ENCODE results near the gene PHLDB1. TPM values are rescaled to one million over a fixed set of nuclear protein-coding genes. Genes with fewer than 3 reads are reported as not detected.
A peak's percentile ranks its signal among the peaks of the same experiment; 100 is the strongest.

PHLDB1 gene
- total RNA-seq, 1 donor from 2014 or later, result 71.8 TPM

DNA sequence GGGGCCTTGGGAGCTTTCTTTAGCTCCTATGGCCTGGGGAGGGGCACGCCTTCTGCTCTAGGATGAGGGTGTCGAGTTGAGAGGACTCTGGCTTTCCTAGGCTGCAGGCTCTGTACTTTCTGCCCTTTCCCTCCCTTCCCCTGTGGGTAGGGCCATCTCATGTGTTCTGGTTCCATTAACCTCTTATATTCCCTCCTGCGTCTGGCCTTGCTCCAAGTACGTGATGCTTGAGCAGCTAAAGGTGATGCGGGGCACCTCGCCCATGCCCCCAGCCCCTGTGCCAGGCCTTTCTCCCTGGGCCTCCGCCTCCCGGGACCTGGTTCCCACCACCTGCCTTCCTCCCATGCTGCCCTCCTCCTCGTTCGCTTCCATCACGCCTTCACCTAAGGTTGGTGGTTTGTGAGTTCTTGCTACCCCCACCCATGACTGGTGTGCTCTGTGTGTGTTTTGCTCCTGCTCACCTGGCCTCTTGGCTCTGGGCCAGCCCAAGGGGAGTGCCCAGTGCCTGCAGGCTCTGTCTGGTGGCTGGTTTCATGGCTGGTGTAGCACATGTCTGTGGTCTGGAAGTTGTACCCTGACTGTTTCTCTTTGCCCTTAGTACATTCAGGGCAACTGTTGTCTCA lies 34.1 kb downstream of the PHLDB1 start:
- no peak for ATAC-seq
- H3K36me3 ChIP-seq, result peaks cover 95% of the 10 kb centered on the region

DNA sequence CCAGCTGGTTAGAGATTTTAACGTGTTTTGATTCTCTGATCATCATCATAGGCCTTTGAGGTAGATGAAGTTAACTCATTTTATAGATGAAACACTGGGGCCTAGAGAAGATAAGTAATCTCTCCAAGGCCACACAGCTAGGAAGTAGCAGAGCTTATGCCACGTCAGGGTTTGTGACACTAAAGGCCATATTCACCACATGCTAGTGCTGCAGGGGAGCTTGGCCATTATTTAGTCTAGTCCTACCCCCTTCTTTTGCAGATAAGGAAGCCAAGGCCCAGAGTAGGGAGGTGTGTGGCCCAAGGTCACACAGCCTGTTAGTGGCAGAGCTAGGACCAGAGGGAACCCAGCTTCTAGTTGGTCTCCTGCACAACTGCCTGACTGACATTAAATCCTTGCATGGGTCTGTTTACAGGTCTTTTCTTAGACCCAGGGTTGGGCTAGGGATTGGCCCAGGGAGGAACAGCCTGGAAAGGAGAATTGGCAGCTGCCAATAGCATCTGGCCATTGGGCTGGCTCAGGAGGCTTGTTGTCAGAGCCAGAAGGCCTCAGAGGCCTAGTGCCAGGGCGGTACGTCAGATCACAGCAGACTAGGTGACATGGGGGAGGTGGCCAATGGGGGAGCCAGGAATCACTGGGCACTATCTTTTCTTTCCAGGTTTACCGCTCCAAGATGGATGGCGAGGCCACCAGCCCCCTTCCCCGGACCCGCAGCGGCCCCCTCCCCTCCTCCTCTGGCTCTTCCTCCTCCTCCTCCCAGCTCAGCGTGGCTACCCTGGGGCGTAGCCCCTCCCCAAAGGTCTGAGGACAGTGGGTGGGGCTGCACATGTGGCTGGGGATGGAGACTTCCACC lies 36.0 kb downstream of the PHLDB1 start:
- ATAC-seq, result no peak
- Histone ChIP-seq H3K36me3 (peaks cover 91% of the 10 kb centered on the region), H3K4me3 (no peak overlapping the region), H3K4me1 (no peaks in the 10 kb centered on the region), H3K27ac (no peak overlapping the region), H3K27me3 (ENCODE audit: low read depth) (no peaks in the 10 kb centered on the region), H3K9me3 (no peaks in the 10 kb centered on the region)
- no peak for DNase-seq
- intact Hi-C loops (cut with DNase I), result no loop called here
- TF ChIP-seq, protein P1, sequence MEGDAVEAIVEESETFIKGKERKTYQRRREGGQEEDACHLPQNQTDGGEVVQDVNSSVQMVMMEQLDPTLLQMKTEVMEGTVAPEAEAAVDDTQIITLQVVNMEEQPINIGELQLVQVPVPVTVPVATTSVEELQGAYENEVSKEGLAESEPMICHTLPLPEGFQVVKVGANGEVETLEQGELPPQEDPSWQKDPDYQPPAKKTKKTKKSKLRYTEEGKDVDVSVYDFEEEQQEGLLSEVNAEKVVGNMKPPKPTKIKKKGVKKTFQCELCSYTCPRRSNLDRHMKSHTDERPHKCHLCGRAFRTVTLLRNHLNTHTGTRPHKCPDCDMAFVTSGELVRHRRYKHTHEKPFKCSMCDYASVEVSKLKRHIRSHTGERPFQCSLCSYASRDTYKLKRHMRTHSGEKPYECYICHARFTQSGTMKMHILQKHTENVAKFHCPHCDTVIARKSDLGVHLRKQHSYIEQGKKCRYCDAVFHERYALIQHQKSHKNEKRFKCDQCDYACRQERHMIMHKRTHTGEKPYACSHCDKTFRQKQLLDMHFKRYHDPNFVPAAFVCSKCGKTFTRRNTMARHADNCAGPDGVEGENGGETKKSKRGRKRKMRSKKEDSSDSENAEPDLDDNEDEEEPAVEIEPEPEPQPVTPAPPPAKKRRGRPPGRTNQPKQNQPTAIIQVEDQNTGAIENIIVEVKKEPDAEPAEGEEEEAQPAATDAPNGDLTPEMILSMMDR (IDR thresholded peaks at IDR 0.05), result no peak

More for the DNA sequence above, 34.1 kb downstream of the PHLDB1 start:
- Histone ChIP-seq H3K4me3 (no peak overlapping the region), H3K4me1 (no peaks in the 10 kb centered on the region), H3K27ac (no peak overlapping the region), H3K27me3 (ENCODE audit: low read depth) (no peaks in the 10 kb centered on the region), H3K9me3 (no peaks in the 10 kb centered on the region)
- intact Hi-C loops (cut with DNase I), result no loop called here
- TF ChIP-seq, protein P1 (IDR thresholded peaks at IDR 0.05), result no peak
- DNase-seq, result no peak

DNA sequence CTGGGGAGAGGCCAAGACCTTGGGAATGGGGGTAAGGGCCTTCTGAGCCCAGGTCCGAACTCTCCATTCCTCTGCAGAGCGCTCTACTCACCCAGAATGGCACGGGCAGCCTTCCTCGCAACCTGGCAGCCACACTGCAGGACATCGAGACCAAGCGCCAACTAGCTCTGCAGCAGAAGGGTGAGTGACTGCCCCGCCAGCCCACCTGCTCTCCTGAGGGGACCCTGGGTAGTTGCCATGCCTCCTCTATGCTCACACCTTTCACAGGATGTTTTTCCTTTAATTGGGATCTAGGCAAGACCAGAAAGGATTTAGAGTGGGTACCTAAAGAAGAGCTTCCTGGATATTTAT lies 36.6 kb downstream of the PHLDB1 start:
- intact Hi-C loops (cut with DNase I), result no loop called here
- DNase-seq (no peak), ATAC-seq (no peak)
- Histone ChIP-seq H3K36me3 (peaks cover 91% of the 10 kb centered on the region), H3K4me1 (no peaks in the 10 kb centered on the region), H3K9me3 (no peaks in the 10 kb centered on the region), H3K4me3 (no peak overlapping the region), H3K27ac (no peak overlapping the region), H3K27me3 (ENCODE audit: low read depth) (no peaks in the 10 kb centered on the region)
- TF ChIP-seq, protein P1 (IDR thresholded peaks at IDR 0.05), result no peak

- no peaks in the 10 kb centered on the region for H3K4me1 ChIP-seq
- no peak overlapping the region for H3K27ac ChIP-seq
- peaks cover 92% of the 10 kb centered on the region for H3K36me3 ChIP-seq
- H3K4me3 ChIP-seq, result no peak overlapping the region
- no peak for DNase-seq
- H3K27me3 ChIP-seq (ENCODE audit: low read depth), result no peaks in the 10 kb centered on the region
- H3K9me3 ChIP-seq, result no peaks in the 10 kb centered on the region
- intact Hi-C loops (cut with DNase I), result no loop called here
- ATAC-seq, result no peak
- TF ChIP-seq, protein P1 (IDR thresholded peaks at IDR 0.05), result no peak
Measured at GRCh38 chr11:118644496-118644895, 37.1 kb downstream of the PHLDB1 start.

DNA sequence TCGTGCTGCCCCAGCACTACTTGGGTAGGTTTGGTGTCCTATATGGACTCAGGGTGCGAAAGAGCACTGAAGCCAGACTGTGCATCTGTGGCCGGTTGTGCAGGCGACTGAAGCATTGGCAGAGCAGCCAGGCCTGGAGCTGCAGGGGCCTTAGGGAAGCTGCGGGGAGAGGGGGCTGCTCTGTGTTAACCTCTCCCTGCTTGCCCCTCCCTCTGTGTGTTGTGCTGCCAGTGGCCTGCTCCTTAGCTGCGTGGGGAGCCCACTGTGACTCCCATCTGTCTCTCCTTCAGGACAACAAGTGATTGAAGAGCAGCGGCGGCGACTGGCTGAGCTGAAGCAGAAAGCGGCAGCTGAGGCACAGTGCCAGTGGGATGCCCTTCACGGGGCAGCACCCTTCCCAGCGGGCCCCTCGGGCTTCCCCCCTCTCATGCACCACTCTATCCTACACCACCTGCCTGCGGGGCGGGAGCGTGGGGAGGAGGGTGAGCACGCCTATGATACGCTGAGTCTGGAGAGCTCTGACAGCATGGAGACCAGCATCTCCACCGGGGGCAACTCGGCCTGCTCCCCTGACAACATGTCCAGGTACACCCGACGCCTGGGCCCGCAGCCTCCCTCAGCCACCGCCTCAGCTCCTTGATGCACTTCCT lies 37.8 kb downstream of the PHLDB1 start:
- Histone ChIP-seq H3K9me3 (no peaks in the 10 kb centered on the region), H3K4me3 (no peak overlapping the region), H3K27me3 (ENCODE audit: low read depth) (no peaks in the 10 kb centered on the region), H3K36me3 (peaks cover 92% of the 10 kb centered on the region), H3K27ac (no peak overlapping the region), H3K4me1 (no peaks in the 10 kb centered on the region)
- DNase-seq (peak; percentile 20), ATAC-seq (no peak)
- TF ChIP-seq, protein P1 (IDR thresholded peaks at IDR 0.05), result no peak
- intact Hi-C loops (cut with DNase I), result no loop called here

All from lower lobe of right lung (tissue), 2 donors.